Measurements from ENCODE around the gene SECTM1.

Gene SECTM1

DNA sequence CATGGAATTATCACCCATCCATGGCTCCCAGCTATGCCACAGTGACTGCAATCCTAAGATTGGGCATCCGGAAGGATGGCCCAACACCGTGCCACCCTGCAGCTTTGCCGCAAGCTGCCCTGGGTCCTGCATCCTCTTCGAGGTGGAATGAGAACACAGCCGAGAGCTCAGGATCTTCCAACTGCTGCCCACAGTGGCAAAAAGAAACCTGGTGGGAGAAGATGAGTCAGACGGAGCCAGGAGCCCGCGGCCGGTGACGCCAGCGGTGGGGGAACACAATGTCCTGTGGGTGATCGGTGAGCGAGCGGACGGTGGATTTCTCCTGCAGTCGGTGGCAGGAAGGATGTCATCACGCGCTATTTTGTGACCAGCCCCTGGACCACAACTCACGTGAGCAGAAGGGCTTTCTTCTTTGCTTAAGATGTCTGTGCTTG, 36.3 kb downstream of the SECTM1 start:
- no peak overlapping the region for H2BK120ac ChIP-seq (ENCODE audit: low read depth, low read length)
- H3K27me3 ChIP-seq (ENCODE audit: control insufficient read depth in 3 of 3, insufficient read depth in 3 of 3, low read depth in 1 of 3, low read length in 3 of 3) = peaks cover 0 to 4% (median 2%) of the 10 kb centered on the region in 3 experiments
- H2BK12ac ChIP-seq (ENCODE audit: low read length) = peak overlapping the region; percentile 87
- no peak overlapping the region for H3K4me2 ChIP-seq (ENCODE audit: insufficient read depth, low read length, poor library complexity, severe bottlenecking)
- no peak overlapping the region for H3K9ac ChIP-seq (ENCODE audit: low read depth, low read length, poor library complexity)
- H2BK15ac ChIP-seq (ENCODE audit: low read length) = peak overlapping the region; percentile 32
- no peak overlapping the region for H2BK5ac ChIP-seq (ENCODE audit: low read length)
- H2AK5ac ChIP-seq (ENCODE audit: low read depth, low read length) = peak overlapping the region; percentile 22
- no CpG with 5 or more reads among the region's 19 CpGs for WGBS, 2 donors (ENCODE audit: extremely low coverage in 2 of 2, insufficient read length in 2 of 2, insufficient replicate concordance in 1 of 2)
- peaks cover 5 to 6% of the 10 kb centered on the region in 2 donors for H3K4me1 ChIP-seq (ENCODE audit: control insufficient read depth in 2 of 2, insufficient read depth in 1 of 2, low read depth in 1 of 2, low read length in 2 of 2)
- no peak overlapping the region for H3K4me3 ChIP-seq (ENCODE audit: low read length in 2 of 2)
- no peak overlapping the region for H4K8ac ChIP-seq (ENCODE audit: low read depth, low read length)
- H3K14ac ChIP-seq (ENCODE audit: low read length) = peak overlapping the region; percentile 75
- DNase-seq (ENCODE audit: low spot score) = no peak
- no peak overlapping the region for H2AFZ ChIP-seq (ENCODE audit: low read length)
- no peaks in the 10 kb centered on the region for H3K79me1 ChIP-seq (ENCODE audit: low read depth, low read length)
- H3K23ac ChIP-seq (ENCODE audit: low read depth, low read length, poor library complexity) = no peak overlapping the region
- no peak overlapping the region for H3K4ac ChIP-seq (ENCODE audit: low read length)
- no peaks in the 10 kb centered on the region for H3K9me3 ChIP-seq (replicated peaks in 1 of 2; ENCODE audit: control insufficient read depth in 2 of 2, insufficient read depth in 1 of 2, low read depth in 1 of 2, low read length in 2 of 2)
- H3K18ac ChIP-seq (ENCODE audit: low read length) = peak overlapping the region; percentile 1
- no peak overlapping the region for H3K27ac ChIP-seq (replicated peaks; ENCODE audit: low read length)
- no peaks in the 10 kb centered on the region for H3K36me3 ChIP-seq (replicated peaks in 1 of 2; ENCODE audit: control insufficient read depth in 2 of 2, insufficient read depth in 2 of 2, low read length in 2 of 2)
- no peak overlapping the region for H4K91ac ChIP-seq (ENCODE audit: low read depth, low read length, poor library complexity)

GRCh38 chr17:82296511-82297279, 36.9 kb downstream of the SECTM1 start:
- H3K23ac ChIP-seq (ENCODE audit: low read depth, low read length, poor library complexity) = no peak overlapping the region
- no peak overlapping the region for H4K8ac ChIP-seq (ENCODE audit: low read depth, low read length)
- no peaks in the 10 kb centered on the region for H3K79me1 ChIP-seq (ENCODE audit: low read depth, low read length)
- no peaks in the 10 kb centered on the region for H3K36me3 ChIP-seq (replicated peaks in 1 of 2; ENCODE audit: control insufficient read depth in 2 of 2, insufficient read depth in 2 of 2, low read length in 2 of 2)
- H3K27me3 ChIP-seq (ENCODE audit: control insufficient read depth in 3 of 3, insufficient read depth in 3 of 3, low read depth in 1 of 3, low read length in 3 of 3) = peaks cover 0 to 3% (median 2%) of the 10 kb centered on the region in 3 experiments
- no peak overlapping the region for H3K27ac ChIP-seq (replicated peaks; ENCODE audit: low read length)
- no CpG with 5 or more reads among the region's 7 CpGs for WGBS, 2 donors (ENCODE audit: extremely low coverage in 2 of 2, insufficient read length in 2 of 2, insufficient replicate concordance in 1 of 2)
- H3K4me2 ChIP-seq (ENCODE audit: insufficient read depth, low read length, poor library complexity, severe bottlenecking) = no peak overlapping the region
- no peaks in the 10 kb centered on the region for H3K9me3 ChIP-seq (replicated peaks in 1 of 2; ENCODE audit: control insufficient read depth in 2 of 2, insufficient read depth in 1 of 2, low read depth in 1 of 2, low read length in 2 of 2)
- peak overlapping the region; percentile 1 for H3K18ac ChIP-seq (ENCODE audit: low read length)
- H2BK15ac ChIP-seq (ENCODE audit: low read length) = no peak overlapping the region
- no peak overlapping the region for H2BK120ac ChIP-seq (ENCODE audit: low read depth, low read length)
- H2AFZ ChIP-seq (ENCODE audit: low read length) = no peak overlapping the region
- no peak overlapping the region for H2BK5ac ChIP-seq (ENCODE audit: low read length)
- no peak overlapping the region for H3K9ac ChIP-seq (ENCODE audit: low read depth, low read length, poor library complexity)
- H3K4me3 ChIP-seq (ENCODE audit: low read length in 2 of 2) = no peak overlapping the region
- H2BK12ac ChIP-seq (ENCODE audit: low read length) = no peak overlapping the region
- no peak overlapping the region for H3K14ac ChIP-seq (ENCODE audit: low read length)
- H3K4ac ChIP-seq (ENCODE audit: low read length) = no peak overlapping the region
- DNase-seq (ENCODE audit: low spot score) = no peak
- no peak overlapping the region for H2AK5ac ChIP-seq (ENCODE audit: low read depth, low read length)
- peaks cover 5 to 10% of the 10 kb centered on the region in 2 donors for H3K4me1 ChIP-seq (ENCODE audit: control insufficient read depth in 2 of 2, insufficient read depth in 1 of 2, low read depth in 1 of 2, low read length in 2 of 2)
- H4K91ac ChIP-seq (ENCODE audit: low read depth, low read length, poor library complexity) = no peak overlapping the region

- no peak overlapping the region for H2BK120ac ChIP-seq (ENCODE audit: low read depth, low read length)
- H2BK5ac ChIP-seq (ENCODE audit: low read length) = no peak overlapping the region
- no peak overlapping the region for H4K8ac ChIP-seq (ENCODE audit: low read depth, low read length)
- H3K4me1 ChIP-seq (ENCODE audit: control insufficient read depth in 2 of 2, insufficient read depth in 1 of 2, low read depth in 1 of 2, low read length in 2 of 2) = peaks cover 5 to 10% of the 10 kb centered on the region in 2 donors
- H2AFZ ChIP-seq (ENCODE audit: low read length) = no peak overlapping the region
- no CpG with 5 or more reads among the region's 4 CpGs for WGBS, 2 donors (ENCODE audit: extremely low coverage in 2 of 2, insufficient read length in 2 of 2, insufficient replicate concordance in 1 of 2)
- no peak overlapping the region for H3K27ac ChIP-seq (replicated peaks; ENCODE audit: low read length)
- no peak overlapping the region for H3K23ac ChIP-seq (ENCODE audit: low read depth, low read length, poor library complexity)
- H3K4me3 ChIP-seq (ENCODE audit: low read length in 2 of 2) = no peak overlapping the region
- no peak overlapping the region for H3K4me2 ChIP-seq (ENCODE audit: insufficient read depth, low read length, poor library complexity, severe bottlenecking)
- no peak overlapping the region for H2AK5ac ChIP-seq (ENCODE audit: low read depth, low read length)
- H2BK15ac ChIP-seq (ENCODE audit: low read length) = no peak overlapping the region
- H3K27me3 ChIP-seq (ENCODE audit: control insufficient read depth in 3 of 3, insufficient read depth in 3 of 3, low read depth in 1 of 3, low read length in 3 of 3) = peaks cover 0 to 3% (median 2%) of the 10 kb centered on the region in 3 experiments
- H2BK12ac ChIP-seq (ENCODE audit: low read length) = no peak overlapping the region
- no peak overlapping the region for H3K4ac ChIP-seq (ENCODE audit: low read length)
- H3K9ac ChIP-seq (ENCODE audit: low read depth, low read length, poor library complexity) = no peak overlapping the region
- H4K91ac ChIP-seq (ENCODE audit: low read depth, low read length, poor library complexity) = no peak overlapping the region
- H3K79me1 ChIP-seq (ENCODE audit: low read depth, low read length) = no peaks in the 10 kb centered on the region
- no peak overlapping the region for H3K14ac ChIP-seq (ENCODE audit: low read length)
- H3K18ac ChIP-seq (ENCODE audit: low read length) = no peak overlapping the region
- no peaks in the 10 kb centered on the region for H3K36me3 ChIP-seq (replicated peaks in 1 of 2; ENCODE audit: control insufficient read depth in 2 of 2, insufficient read depth in 2 of 2, low read length in 2 of 2)
- H3K9me3 ChIP-seq (replicated peaks in 1 of 2; ENCODE audit: control insufficient read depth in 2 of 2, insufficient read depth in 1 of 2, low read depth in 1 of 2, low read length in 2 of 2) = no peaks in the 10 kb centered on the region
- no peak for DNase-seq (ENCODE audit: low spot score)
Observed at GRCh38 chr17:82295472-82295814, 38.1 kb downstream of the SECTM1 start.

DNA sequence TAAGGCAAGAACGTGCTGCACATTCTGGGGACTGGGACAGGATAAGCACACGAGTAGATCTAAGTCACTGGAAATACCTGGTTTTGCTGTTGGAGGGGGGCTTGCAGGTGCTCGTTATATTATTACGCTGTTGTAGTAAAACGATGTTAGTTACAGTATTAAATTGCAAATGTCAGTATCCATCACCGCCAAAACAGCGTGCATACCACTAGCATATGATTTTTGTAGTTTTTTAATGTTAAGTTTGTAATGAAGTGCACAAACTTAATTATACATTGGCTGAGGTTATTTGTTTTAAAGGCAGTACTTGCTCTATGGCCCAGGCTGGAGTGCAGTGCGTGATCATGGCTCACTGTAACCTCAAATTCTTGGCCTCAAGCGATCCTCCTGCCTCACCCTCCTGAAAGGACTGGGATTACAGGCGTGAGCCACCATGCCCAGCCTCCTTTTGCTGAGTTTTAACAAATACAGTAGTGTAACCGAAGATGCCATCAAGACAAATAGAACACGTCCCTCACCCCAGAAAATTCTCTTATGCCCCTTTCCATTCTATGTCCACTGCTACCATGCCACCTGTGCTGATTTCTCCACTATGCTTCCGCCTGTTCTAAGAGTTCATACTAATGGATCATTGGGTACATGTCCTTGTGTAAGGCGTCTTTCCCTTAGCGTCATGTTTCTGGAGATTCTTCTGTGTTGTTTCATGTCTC, 39.3 kb downstream of the SECTM1 start:
- Histone ChIP-seq H2BK12ac (ENCODE audit: low read length) (no peak overlapping the region), H3K14ac (ENCODE audit: low read length) (no peak overlapping the region), H3K23ac (ENCODE audit: low read depth, low read length, poor library complexity) (no peak overlapping the region), H3K18ac (ENCODE audit: low read length) (no peak overlapping the region), H2AFZ (ENCODE audit: low read length) (no peak overlapping the region), H2AK5ac (ENCODE audit: low read depth, low read length) (no peak overlapping the region), H3K4ac (ENCODE audit: low read length) (no peak overlapping the region), H3K9me3 (replicated peaks in 1 of 2; ENCODE audit: control insufficient read depth in 2 of 2, insufficient read depth in 1 of 2, low read depth in 1 of 2, low read length in 2 of 2) (no peaks in the 10 kb centered on the region), H3K4me1 (ENCODE audit: control insufficient read depth in 2 of 2, insufficient read depth in 1 of 2, low read depth in 1 of 2, low read length in 2 of 2) (peaks cover 4 to 12% of the 10 kb centered on the region in 2 donors), H3K36me3 (replicated peaks in 1 of 2; ENCODE audit: control insufficient read depth in 2 of 2, insufficient read depth in 2 of 2, low read length in 2 of 2) (no peaks in the 10 kb centered on the region), H3K27ac (replicated peaks; ENCODE audit: low read length) (peak overlapping the region; percentile 69), H4K91ac (ENCODE audit: low read depth, low read length, poor library complexity) (no peak overlapping the region), H2BK5ac (ENCODE audit: low read length) (no peak overlapping the region), H3K4me2 (ENCODE audit: insufficient read depth, low read length, poor library complexity, severe bottlenecking) (no peak overlapping the region), H3K79me1 (ENCODE audit: low read depth, low read length) (no peaks in the 10 kb centered on the region), H4K8ac (ENCODE audit: low read depth, low read length) (no peak overlapping the region), H3K27me3 (ENCODE audit: control insufficient read depth in 3 of 3, insufficient read depth in 3 of 3, low read depth in 1 of 3, low read length in 3 of 3) (peaks cover 0 to 3% (median 2%) of the 10 kb centered on the region in 3 experiments), H2BK120ac (ENCODE audit: low read depth, low read length) (no peak overlapping the region), H3K4me3 (ENCODE audit: low read length in 2 of 2) (no peak overlapping the region), H2BK15ac (ENCODE audit: low read length) (no peak overlapping the region), H3K9ac (ENCODE audit: low read depth, low read length, poor library complexity) (no peak overlapping the region)
- no CpG with 5 or more reads among the region's 15 CpGs for WGBS, 2 donors (ENCODE audit: extremely low coverage in 2 of 2, insufficient read length in 2 of 2, insufficient replicate concordance in 1 of 2)
- DNase-seq (ENCODE audit: low spot score) = no peak

Data from neuronal stem cell (in vitro differentiated cells).